ENCODE results near the gene PDE4B.

PDE4B gene

GRCh38 chr1:65948609-65949229 is 156.0 kb downstream of the PDE4B start:
- TF ChIP-seq, protein P1, sequence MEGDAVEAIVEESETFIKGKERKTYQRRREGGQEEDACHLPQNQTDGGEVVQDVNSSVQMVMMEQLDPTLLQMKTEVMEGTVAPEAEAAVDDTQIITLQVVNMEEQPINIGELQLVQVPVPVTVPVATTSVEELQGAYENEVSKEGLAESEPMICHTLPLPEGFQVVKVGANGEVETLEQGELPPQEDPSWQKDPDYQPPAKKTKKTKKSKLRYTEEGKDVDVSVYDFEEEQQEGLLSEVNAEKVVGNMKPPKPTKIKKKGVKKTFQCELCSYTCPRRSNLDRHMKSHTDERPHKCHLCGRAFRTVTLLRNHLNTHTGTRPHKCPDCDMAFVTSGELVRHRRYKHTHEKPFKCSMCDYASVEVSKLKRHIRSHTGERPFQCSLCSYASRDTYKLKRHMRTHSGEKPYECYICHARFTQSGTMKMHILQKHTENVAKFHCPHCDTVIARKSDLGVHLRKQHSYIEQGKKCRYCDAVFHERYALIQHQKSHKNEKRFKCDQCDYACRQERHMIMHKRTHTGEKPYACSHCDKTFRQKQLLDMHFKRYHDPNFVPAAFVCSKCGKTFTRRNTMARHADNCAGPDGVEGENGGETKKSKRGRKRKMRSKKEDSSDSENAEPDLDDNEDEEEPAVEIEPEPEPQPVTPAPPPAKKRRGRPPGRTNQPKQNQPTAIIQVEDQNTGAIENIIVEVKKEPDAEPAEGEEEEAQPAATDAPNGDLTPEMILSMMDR (IDR thresholded peaks at IDR 0.05) = no peak
- no peaks in the 10 kb centered on the region for H3K36me3 ChIP-seq
- no peaks in the 10 kb centered on the region for H3K4me1 ChIP-seq (ENCODE audit: control insufficient read depth in 1 of 2, insufficient read depth in 1 of 2, low read depth in 1 of 2, low read length in 1 of 2)
- no peaks in the 10 kb centered on the region for H3K9me3 ChIP-seq
- H3K4me3 ChIP-seq (ENCODE audit: low read depth in 1 of 2, low read length in 1 of 2) = no peak overlapping the region
- H3K27me3 ChIP-seq = no peaks in the 10 kb centered on the region
- H3K27ac ChIP-seq = no peak overlapping the region

DNA sequence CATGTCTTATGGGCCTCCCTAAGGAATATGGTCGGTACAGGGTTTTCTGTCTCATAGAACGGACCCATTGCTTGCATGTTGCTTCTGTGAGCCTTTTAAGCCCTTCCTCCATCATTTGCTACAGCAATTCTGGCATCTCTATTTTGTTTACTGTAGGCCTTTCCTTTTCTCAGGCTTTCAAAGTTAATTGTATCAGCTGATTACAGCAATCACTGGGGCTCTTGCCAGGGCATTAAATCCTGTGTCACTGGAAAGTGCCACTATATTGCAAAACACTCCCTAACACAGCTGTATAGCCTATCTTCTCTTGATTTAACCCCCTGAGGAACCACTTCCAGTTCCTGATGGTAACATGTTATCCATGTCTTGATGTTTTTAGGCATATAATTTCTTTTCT is 156.5 kb downstream of the PDE4B start:
- Histone ChIP-seq H3K9me3 (no peaks in the 10 kb centered on the region), H3K4me1 (ENCODE audit: control insufficient read depth in 1 of 2, insufficient read depth in 1 of 2, low read depth in 1 of 2, low read length in 1 of 2) (no peaks in the 10 kb centered on the region), H3K4me3 (ENCODE audit: low read depth in 1 of 2, low read length in 1 of 2) (no peak overlapping the region), H3K27me3 (no peaks in the 10 kb centered on the region), H3K36me3 (no peaks in the 10 kb centered on the region), H3K27ac (no peak overlapping the region)
- TF ChIP-seq, protein P1 (IDR thresholded peaks at IDR 0.05) = no peak

- no peaks in the 10 kb centered on the region for H3K4me1 ChIP-seq (ENCODE audit: control insufficient read depth in 1 of 2, insufficient read depth in 1 of 2, low read depth in 1 of 2, low read length in 1 of 2)
- H3K27me3 ChIP-seq = no peaks in the 10 kb centered on the region
- no peaks in the 10 kb centered on the region for H3K9me3 ChIP-seq
- no peak overlapping the region for H3K27ac ChIP-seq
- TF ChIP-seq, protein P1 (IDR thresholded peaks at IDR 0.05) = no peak
- H3K4me3 ChIP-seq (ENCODE audit: low read depth in 1 of 2, low read length in 1 of 2) = no peak overlapping the region
- H3K36me3 ChIP-seq = no peaks in the 10 kb centered on the region
Observed at GRCh38 chr1:65949933-65950332, 157.2 kb downstream of the PDE4B start.

DNA sequence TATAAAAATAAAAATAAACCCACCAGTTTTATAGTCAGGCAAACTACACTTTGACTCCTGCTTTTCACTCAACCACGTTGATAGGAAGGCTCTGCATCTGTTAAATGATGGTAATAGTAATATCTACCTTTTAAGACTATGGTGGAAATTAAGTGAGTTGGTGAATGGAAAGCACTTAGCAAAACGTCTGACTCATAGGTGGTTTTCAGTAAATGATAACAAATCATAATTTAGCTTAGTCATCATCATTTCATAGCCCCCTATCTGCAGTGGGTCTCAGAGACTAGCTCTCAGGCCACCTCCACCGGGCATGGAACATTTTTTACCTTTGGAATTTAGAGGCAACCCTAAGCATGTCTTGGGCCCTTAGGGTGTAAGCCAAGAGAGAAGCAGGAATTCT is 160.0 kb downstream of the PDE4B start:
- Histone ChIP-seq H3K27ac (no peak overlapping the region), H3K36me3 (no peaks in the 10 kb centered on the region), H3K9me3 (no peaks in the 10 kb centered on the region), H3K27me3 (no peaks in the 10 kb centered on the region), H3K4me1 (ENCODE audit: control insufficient read depth in 1 of 2, insufficient read depth in 1 of 2, low read depth in 1 of 2, low read length in 1 of 2) (no peaks in the 10 kb centered on the region), H3K4me3 (ENCODE audit: low read depth in 1 of 2, low read length in 1 of 2) (no peak overlapping the region)
- TF ChIP-seq, protein P1 (IDR thresholded peaks at IDR 0.05) = no peak

DNA sequence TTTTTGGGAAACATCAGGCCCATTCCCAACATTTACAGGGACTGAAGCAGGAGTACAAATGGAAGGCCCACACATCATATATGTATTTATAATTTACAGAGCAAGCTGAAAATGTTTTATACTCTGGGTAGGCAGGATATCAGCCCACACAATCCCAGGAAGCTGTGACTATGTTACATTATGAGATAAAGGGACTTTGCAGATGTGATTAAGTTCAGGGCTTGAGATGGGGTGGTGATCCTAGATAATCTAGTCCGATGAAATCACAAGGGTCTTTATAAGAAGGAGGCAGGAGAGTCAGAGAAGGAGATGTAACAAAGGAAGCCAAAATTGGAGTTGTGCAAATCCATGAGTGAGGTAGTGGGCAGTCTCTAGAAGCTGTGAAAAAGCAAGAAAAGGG is 160.5 kb downstream of the PDE4B start:
- Histone ChIP-seq H3K9me3 (no peaks in the 10 kb centered on the region), H3K27ac (no peak overlapping the region), H3K4me3 (ENCODE audit: low read depth in 1 of 2, low read length in 1 of 2) (no peak overlapping the region), H3K4me1 (ENCODE audit: control insufficient read depth in 1 of 2, insufficient read depth in 1 of 2, low read depth in 1 of 2, low read length in 1 of 2) (no peaks in the 10 kb centered on the region), H3K36me3 (no peaks in the 10 kb centered on the region), H3K27me3 (no peaks in the 10 kb centered on the region)
- TF ChIP-seq, protein P1 (IDR thresholded peaks at IDR 0.05) = no peak

DNA sequence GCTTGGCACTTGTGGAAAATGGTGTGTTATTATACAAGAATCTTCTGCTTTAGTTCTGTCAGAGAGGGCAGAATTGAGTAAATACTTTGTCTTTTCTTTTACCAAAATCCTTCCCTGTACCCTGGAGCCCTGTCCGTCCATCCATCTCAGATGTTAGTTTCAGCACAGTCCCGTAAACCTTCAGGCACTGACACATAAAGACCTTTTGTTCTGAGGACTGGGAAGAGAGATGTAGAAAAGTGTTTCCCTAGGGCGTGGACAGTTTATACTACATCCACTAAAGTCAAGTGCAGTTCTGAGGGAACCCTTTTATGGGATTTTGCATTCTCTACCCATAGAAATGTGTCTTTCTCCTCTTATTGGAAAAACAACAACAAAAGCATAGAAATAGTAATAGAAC is 162.4 kb downstream of the PDE4B start:
- Histone ChIP-seq H3K27me3 (no peaks in the 10 kb centered on the region), H3K27ac (no peak overlapping the region), H3K4me1 (ENCODE audit: control insufficient read depth in 1 of 2, insufficient read depth in 1 of 2, low read depth in 1 of 2, low read length in 1 of 2) (no peaks in the 10 kb centered on the region), H3K4me3 (ENCODE audit: low read depth in 1 of 2, low read length in 1 of 2) (no peak overlapping the region), H3K9me3 (no peaks in the 10 kb centered on the region), H3K36me3 (no peaks in the 10 kb centered on the region)
- TF ChIP-seq, protein P1 (IDR thresholded peaks at IDR 0.05) = no peak

All from neutrophil (primary cell).